K562 (cell line): ENCODE measurements around the gene FAM114A1. TPM values are rescaled to one million over a fixed set of nuclear protein-coding genes. Genes with fewer than 3 reads are reported as not detected.
A peak's percentile ranks its signal among the peaks of the same experiment; 100 is the strongest.

Source experiments
- ATAC-seq: fragments of 200-7000 bp; cut with Tn5 transposase; 3 replicates; pipeline ENCODE4 v1.9.1; 2020; ENCODE audit warnings: moderate library complexity
- BruUV-seq: library from RNA; stranded (reverse); fragments of 400-500 nt; replicated peaks from 2 replicates; lab custom pipeline; 2021; lab: Mats Ljungman, UMichigan
- CTCF ChIA-PET: fragments of 300-600 bp; formaldehyde crosslinking; extraction: SDS; loops from one replicate; lab custom pipeline; 2021; ENCODE audit warnings: low intra/inter-chr PET ratio; lab: Yijun Ruan, JAX
- POLR2A ChIA-PET: fragments of 300-600, 350-650 bp; sonication (Branson Sonifier 250); formaldehyde crosslinking; extraction: SDS; loops from one replicate; lab custom pipeline; 2021; ENCODE audit warnings: antibody characterized with exemption, inconsistent platforms; lab: Yijun Ruan, JAX
- DNase-seq, 4 experiments: peaks; one replicate each; pipeline versions ENCODE4 v3.0.0 to v3.0.0-alpha.2; 2011 to 2018; ENCODE audit warnings: low spot score in 3 of 4, mixed read lengths in 3 of 4; ENCODE audit errors: extremely low read depth in 1 of 4
- FAIRE-seq: peaks from 2 replicates; lab custom pipeline; 2011; peaks lifted over from hg19 to GRCh38; lab: Jason Lieb, UNC
- H2AFZ ChIP-seq: 2 replicates; pipeline ENCODE4 v1.6.0; 2011; ENCODE audit warnings: low read depth, low read length, control low read depth, inconsistent platforms
- H3K27ac ChIP-seq: fragments of 200-600 bp; 3 replicates; pipeline ENCODE4 v1.8.0; 2011; ENCODE audit warnings: low read depth, mild to moderate bottlenecking, control low read depth, inconsistent platforms, low read length, moderate library complexity, mixed read lengths; ENCODE audit errors: extremely low read depth
- H3K27me3 ChIP-seq, 2 experiments: fragments of 300-600 bp in 1 of 2; 2 replicates in 1 of 2; 3 replicates in 1 of 2; pipeline versions ENCODE4 v1.6.0 to v1.8.0; 2011; ENCODE audit warnings: inconsistent platforms in 2 of 2, low read length in 2 of 2, mild to moderate bottlenecking in 1 of 2, mixed read lengths in 1 of 2, moderate library complexity in 1 of 2; ENCODE audit not compliant: control insufficient read depth in 2 of 2, insufficient read depth in 2 of 2
- H3K36me3 ChIP-seq: fragments of 300-600 bp; 3 replicates; pipeline ENCODE4 v1.8.0; 2011; ENCODE audit warnings: mild to moderate bottlenecking, low read length, inconsistent platforms; ENCODE audit not compliant: control insufficient read depth, insufficient read depth
- H3K4me1 ChIP-seq, 2 experiments: fragments of 200-600 bp in 1 of 2; replicated peaks in 1 of 2; 2 replicates in 1 of 2; 3 replicates in 1 of 2; pipeline versions ENCODE4 v1.5.1 to v1.8.0; 2011; ENCODE audit warnings: inconsistent platforms in 2 of 2, low read length in 2 of 2, mild to moderate bottlenecking in 1 of 2, mixed read lengths in 1 of 2, moderate library complexity in 1 of 2; ENCODE audit not compliant: control insufficient read depth in 2 of 2, insufficient read depth in 2 of 2
- H3K4me2 ChIP-seq: 2 replicates; pipeline ENCODE4 v1.6.1; 2011; ENCODE audit warnings: low read length, control low read depth, inconsistent platforms, mixed read lengths; ENCODE audit not compliant: insufficient read depth
- H3K4me3 ChIP-seq: fragments of 200-600 bp; sonication (generic), shearing (Covaris generic); 2 replicates; pipeline ENCODE4 v1.5.1; 2016; ENCODE audit warnings: control low read depth, inconsistent platforms
- H3K79me2 ChIP-seq: fragments of 200-600 bp; 3 replicates; pipeline ENCODE4 v1.8.0; 2011; ENCODE audit warnings: low read length, inconsistent platforms; ENCODE audit not compliant: control insufficient read depth, insufficient read depth
- H3K9ac ChIP-seq, 2 experiments: 2 replicates each; pipeline versions ENCODE4 v1.6.0 to v1.6.1; 2011; ENCODE audit warnings: low read depth in 2 of 2, low read length in 2 of 2, control low read depth in 1 of 2, inconsistent platforms in 1 of 2, mild to moderate bottlenecking in 1 of 2, mixed read lengths in 1 of 2; ENCODE audit not compliant: insufficient read depth in 1 of 2
- H3K9me1 ChIP-seq: one replicate; pipeline ENCODE4 v1.6.0; 2011; ENCODE audit warnings: inconsistent platforms, mild to moderate bottlenecking, low read length, moderate library complexity; ENCODE audit not compliant: control insufficient read depth, insufficient read depth
- H3K9me3 ChIP-seq: replicated peaks from 2 replicates; pipeline ENCODE4 v1.5.1; 2011; ENCODE audit warnings: low read depth, low read length, inconsistent platforms; ENCODE audit not compliant: control insufficient read depth, insufficient read depth
- H4K20me1 ChIP-seq: replicated peaks from 2 replicates; pipeline ENCODE4 v1.6.1; 2011; ENCODE audit warnings: low read length, inconsistent platforms, mixed read lengths; ENCODE audit not compliant: control insufficient read depth, insufficient read depth
- CEBPB ChIP-seq: fragments of 450-650 bp; IDR thresholded peaks from 2 replicates; pipeline ENCODE4 v1.6.1; 2016; ENCODE audit warnings: missing genetic modification characterization, missing compliant biosample characterization
- CEBPG ChIP-seq, 3 experiments: fragments of 200-800 bp in 1 of 3; sonication (Bioruptor generic) in 1 of 3; sonication (generic) in 1 of 3; formaldehyde crosslinking in 1 of 3; IDR thresholded peaks in 2 of 3; conservative IDR thresholded peaks in 1 of 3; 2 replicates each; pipeline versions ENCODE4 v1.6.1 to v1.8.0; 2016 to 2022; ENCODE audit warnings: missing compliant biosample characterization in 2 of 3, missing genetic modification characterization in 2 of 3, mild to moderate bottlenecking in 1 of 3, missing genetic modification reagents in 1 of 3
- EP400 ChIP-seq: fragments of 450-650 bp; IDR thresholded peaks from 2 replicates; pipeline ENCODE4 v1.6.1; 2017; ENCODE audit warnings: antibody characterized with exemption, mild to moderate bottlenecking, moderate library complexity
- ZNF444 ChIP-seq: fragments of 250-450 bp; sonication (Bioruptor Pico); IDR thresholded peaks from 2 replicates; pipeline ENCODE4 v1.4.0; 2020; ENCODE audit warnings: mild to moderate bottlenecking, moderate library complexity
- ZNF507 ChIP-seq: conservative IDR thresholded peaks from 2 replicates; pipeline ENCODE4 v1.6.1; 2017; ENCODE audit warnings: missing genetic modification characterization, missing compliant biosample characterization
- WGBS: fragments of 100-300 bp; shearing (Covaris generic); methylation state at CpG from one replicate; pipeline ENCODE4 v1.1.6; 2016; ENCODE audit warnings: low coverage, mixed read lengths; ENCODE audit not compliant: insufficient coverage; ENCODE audit errors: missing lambda C conversion rate; 5-methylcytosine and 5-hydroxymethylcytosine counted together
- in situ Hi-C: fragments of 300-500 bp; cut with MboI; formaldehyde crosslinking; loops from 4 replicates; pipeline ENCODE4 v1.15.0; 2018; ENCODE audit warnings: inconsistent platforms, mixed read lengths
- intact Hi-C: fragments of 100-400 bp; cut with micrococcal nuclease; formaldehyde crosslinking; loops from 2 replicates; pipeline ENCODE4 v1.14.2; 2022
- polyA plus RNA-seq, 8 experiments: library from polyadenylated mRNA; depleted of rRNA in 4 of 8; stranded (reverse) in 5 of 8; unstranded in 3 of 8; fragments of >200 nt; fragmentation: Nextera tagmentation in 2 of 8; fragmentation: Illumina TruSeq in 1 of 8; extraction: Ambion mirVana in 2 of 8; extraction: Trizol in 1 of 8; gene quantifications; 2 replicates each; pipeline versions ENCODE4 v1.2.1 to v1.2.3, GENCODE V29; 2011 to 2014; ENCODE audit warnings: inconsistent platforms in 1 of 8, missing spikeins in 1 of 8
- total RNA-seq, 7 experiments: library from RNA; depleted of rRNA in 6 of 7; stranded (reverse); fragments of >200 nt in 6 of 7; fragmentation: Illumina TruSeq in 2 of 7; extraction: Trizol in 2 of 7; gene quantifications; 2 replicates each; pipeline versions ENCODE4 v1.2.1 to v1.2.3, GENCODE V29; 2011 to 2021; ENCODE audit warnings: low replicate concordance in 1 of 7
- TF ChIP-seq, protein P1 (sequence below): fragments of 450-650 bp; formaldehyde crosslinking; IDR thresholded peaks from 2 replicates; pipeline ENCODE4 v1.4.0; 2022; ENCODE audit warnings: missing genetic modification characterization

Gene FAM114A1
- total and polyA plus RNA-seq, 9 of the 15 experiments (the other 6 are each of a cell fraction or from before 2014, with no cell fraction given): 1.8 to 12.0 (median 4.3) TPM

DNA sequence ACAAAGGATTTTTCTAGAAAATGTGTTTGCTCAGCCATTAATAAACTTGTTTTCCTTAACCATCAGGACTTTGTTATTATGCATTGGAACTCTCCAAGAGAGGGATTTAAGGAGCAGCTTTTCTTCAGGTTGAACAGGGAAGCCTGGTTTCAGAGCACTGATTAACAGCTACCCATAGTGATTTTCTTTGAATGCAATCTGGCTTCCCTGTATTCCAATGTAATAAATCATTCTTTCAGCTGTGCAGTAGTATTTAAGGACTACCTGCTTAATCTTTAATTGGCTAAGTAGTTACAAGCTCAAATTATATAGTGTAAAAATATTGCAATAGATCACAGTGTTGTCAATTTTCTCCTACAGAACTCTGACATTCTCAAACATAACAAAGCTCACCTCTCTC, 87.1 kb downstream of the FAM114A1 start (continued):
- TF ChIP-seq, protein P1, sequence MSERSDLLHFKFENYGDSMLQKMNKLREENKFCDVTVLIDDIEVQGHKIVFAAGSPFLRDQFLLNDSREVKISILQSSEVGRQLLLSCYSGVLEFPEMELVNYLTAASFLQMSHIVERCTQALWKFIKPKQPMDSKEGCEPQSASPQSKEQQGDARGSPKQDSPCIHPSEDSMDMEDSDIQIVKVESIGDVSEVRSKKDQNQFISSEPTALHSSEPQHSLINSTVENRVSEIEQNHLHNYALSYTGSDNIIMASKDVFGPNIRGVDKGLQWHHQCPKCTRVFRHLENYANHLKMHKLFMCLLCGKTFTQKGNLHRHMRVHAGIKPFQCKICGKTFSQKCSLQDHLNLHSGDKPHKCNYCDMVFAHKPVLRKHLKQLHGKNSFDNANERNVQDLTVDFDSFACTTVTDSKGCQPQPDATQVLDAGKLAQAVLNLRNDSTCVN (CRISPR knock-in tag): no peak
- TF ChIP-seq ZNF444 (no peak), ZNF507 (no peak)

DNA sequence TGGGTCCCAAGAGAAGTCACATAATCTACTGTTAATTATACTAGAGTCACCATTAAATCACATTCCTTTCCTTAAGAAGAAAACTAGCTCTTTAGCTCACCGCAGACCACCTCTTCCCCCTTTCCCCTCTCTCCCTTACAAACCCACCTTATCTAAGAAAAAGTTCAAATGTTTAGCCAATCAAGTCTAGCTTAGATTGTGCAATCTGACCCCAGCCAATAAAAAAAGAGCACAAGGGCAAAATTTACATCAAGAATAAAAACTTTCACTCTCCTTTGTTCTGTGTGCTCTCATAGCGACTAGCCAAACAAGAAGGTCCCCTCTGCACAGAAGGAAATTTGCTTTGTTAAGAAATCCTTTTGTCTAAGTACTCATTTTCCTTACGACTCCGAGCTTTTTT, 88.4 kb downstream of the FAM114A1 start:
- Histone ChIP-seq H3K27ac (no peak overlapping the region), H3K9me1 (no peaks in the 10 kb centered on the region), H3K36me3 (no peaks in the 10 kb centered on the region), H3K4me3 (no peak overlapping the region), H3K27me3 (peaks cover 8 to 18% of the 10 kb centered on the region in 2 experiments; a peak in 3 of 5 replicates), H3K4me1 (no peaks in the 10 kb centered on the region), H3K79me2 (no peaks in the 10 kb centered on the region), H2AFZ (no peak overlapping the region), H3K9me3 (no peaks in the 10 kb centered on the region)
- in situ Hi-C loops: loop anchor here (10.0 kb wide), 1 partner anchor 679 kb away; the partner anchor contains the start of gene SMIM14
- WGBS: 22% methylated on average over 4 of the region's 4 CpGs
- no peak for DNase-seq
- ChIA-PET POLR2A (interaction anchor here (1.8 kb wide), 1 partner anchor 30 kb away, joined by 6 read pairs; no protein-coding TSS in a partner anchor), CTCF (no interaction called here)
- BruUV-seq: no TSS peak
- ATAC-seq: no peak
- intact Hi-C loops: no loop called here
- no peak for FAIRE-seq
- TF ChIP-seq CEBPB (tag) (peak; percentile 71), CEBPG (CRISPR knock-in tag; IDR thresholded peaks at IDR 0.05) (no peak), CEBPG (tag; conservative IDR thresholded peaks at IDR 0.05 in 1 of 2, IDR thresholded peaks at IDR 0.05 in 1 of 2) (peak; percentile 20 to 51; a peak in 1 of 4 replicates), EP400 (no peak)
- TF ChIP-seq, all 486 proteins: peak for 2
- Histone ChIP-seq H3K9ac (no peak overlapping the region), H3K4me2 (no peak overlapping the region), H4K20me1 (no peaks in the 10 kb centered on the region)
